ENCODE results near the gene PRDM16. TPM values are rescaled to one million over a fixed set of nuclear protein-coding genes. Genes with fewer than 3 reads are reported as not detected.

PRDM16 gene
- total and polyA plus RNA-seq, 2 of the 13 experiments (the other 11 are each of a cell fraction or from before 2014, with no cell fraction given), result 0.15 to 0.81 TPM

DNA sequence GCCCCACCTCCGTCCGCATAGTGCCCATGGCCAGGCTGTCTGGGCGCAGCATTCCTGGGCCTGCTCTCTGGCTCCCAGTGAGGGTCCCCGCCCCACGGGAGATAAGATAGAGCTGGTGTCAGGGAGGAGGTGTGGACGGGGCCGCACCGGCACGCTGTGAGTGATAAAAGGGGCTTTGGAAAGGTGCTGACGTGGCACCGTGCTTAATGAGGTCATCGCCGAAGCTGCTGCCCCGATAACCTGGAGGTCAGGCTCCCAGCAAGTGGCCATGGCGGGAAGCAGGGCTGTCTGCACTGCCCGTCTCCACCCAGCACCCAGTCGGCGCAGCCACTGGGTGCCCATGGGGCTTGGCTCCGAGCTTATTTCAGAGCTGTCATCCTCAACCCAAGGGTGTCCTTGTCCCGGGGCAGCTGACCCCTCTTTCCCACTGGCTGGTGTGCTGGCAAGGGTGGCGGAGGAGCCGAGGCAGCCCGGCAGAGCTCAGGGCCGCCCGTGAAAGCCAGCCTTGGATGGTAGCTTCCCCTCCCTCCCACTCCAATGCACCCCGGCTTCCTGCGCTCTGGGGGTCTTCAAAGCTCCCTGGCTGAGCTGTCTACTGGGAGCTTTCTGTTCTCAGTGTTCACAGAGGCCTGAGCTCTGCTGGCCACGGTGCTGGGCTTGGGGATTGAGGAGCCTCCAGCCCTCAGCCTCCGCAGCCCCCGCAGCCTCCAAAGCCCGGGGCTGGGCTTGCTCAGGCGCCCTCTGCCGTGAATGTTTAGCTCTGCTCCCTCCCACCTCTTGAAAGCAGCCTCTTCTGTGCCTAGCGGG lies 280.4 kb downstream of the PRDM16 start (continued):
- TF ChIP-seq HNF4G (IDR thresholded peaks at IDR 0.05; ENCODE audit: borderline replicate concordance, low read depth, low read length), result no peak
- 0 out of 2 replicates have a peak, but pooled peaks have one; percentile 29 for TF ChIP-seq HNF4G (CRISPR knock-in tag; IDR thresholded peaks at IDR 0.05; ENCODE audit: borderline replicate concordance, low read depth)
- no peak for TF ChIP-seq ZNF513 (CRISPR knock-in tag; conservative IDR thresholded peaks at IDR 0.05)
- TF ChIP-seq JUND (CRISPR knock-in tag; IDR thresholded peaks at IDR 0.05), result 0 out of 2 replicates have a peak, but pooled peaks have one; percentile 5
- TF ChIP-seq NR2F1 (CRISPR knock-in tag; IDR thresholded peaks at IDR 0.05), result no peak
- no peak for TF ChIP-seq JUN (CRISPR knock-in tag; IDR thresholded peaks at IDR 0.05)
- TF ChIP-seq TIGD3 (CRISPR knock-in tag; IDR thresholded peaks at IDR 0.05; ENCODE audit: borderline replicate concordance), result no peak
- TF ChIP-seq DMAP1 (CRISPR knock-in tag; IDR thresholded peaks at IDR 0.05), result no peak; the same call in 1 of the 2 replicates
- TF ChIP-seq, protein P1, sequence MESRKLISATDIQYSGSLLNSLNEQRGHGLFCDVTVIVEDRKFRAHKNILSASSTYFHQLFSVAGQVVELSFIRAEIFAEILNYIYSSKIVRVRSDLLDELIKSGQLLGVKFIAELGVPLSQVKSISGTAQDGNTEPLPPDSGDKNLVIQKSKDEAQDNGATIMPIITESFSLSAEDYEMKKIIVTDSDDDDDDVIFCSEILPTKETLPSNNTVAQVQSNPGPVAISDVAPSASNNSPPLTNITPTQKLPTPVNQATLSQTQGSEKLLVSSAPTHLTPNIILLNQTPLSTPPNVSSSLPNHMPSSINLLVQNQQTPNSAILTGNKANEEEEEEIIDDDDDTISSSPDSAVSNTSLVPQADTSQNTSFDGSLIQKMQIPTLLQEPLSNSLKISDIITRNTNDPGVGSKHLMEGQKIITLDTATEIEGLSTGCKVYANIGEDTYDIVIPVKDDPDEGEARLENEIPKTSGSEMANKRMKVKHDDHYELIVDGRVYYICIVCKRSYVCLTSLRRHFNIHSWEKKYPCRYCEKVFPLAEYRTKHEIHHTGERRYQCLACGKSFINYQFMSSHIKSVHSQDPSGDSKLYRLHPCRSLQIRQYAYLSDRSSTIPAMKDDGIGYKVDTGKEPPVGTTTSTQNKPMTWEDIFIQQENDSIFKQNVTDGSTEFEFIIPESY (CRISPR knock-in tag; IDR thresholded peaks at IDR 0.05), result peak; percentile 87
- TF ChIP-seq TARDBP (CRISPR knock-in tag; IDR thresholded peaks at IDR 0.05), result peak; percentile 75
- TF ChIP-seq PATZ1 (CRISPR knock-in tag; IDR thresholded peaks at IDR 0.05), result peak; percentile 82
- peak; percentile 19 for TF ChIP-seq ZNF781 (CRISPR knock-in tag; IDR thresholded peaks at IDR 0.05; ENCODE audit: borderline replicate concordance, not compliant biosample characterization)
- peak; percentile 73 for TF ChIP-seq STAG1 (CRISPR knock-in tag; IDR thresholded peaks at IDR 0.05)
- TF ChIP-seq BORCS8-MEF2B (CRISPR knock-in tag; IDR thresholded peaks at IDR 0.05), result 0 out of 2 replicates have a peak, but pooled peaks have one; percentile 41
- TF ChIP-seq SP140L (CRISPR knock-in tag; IDR thresholded peaks at IDR 0.05; ENCODE audit: borderline replicate concordance), result no peak
- TF ChIP-seq, protein P2, sequence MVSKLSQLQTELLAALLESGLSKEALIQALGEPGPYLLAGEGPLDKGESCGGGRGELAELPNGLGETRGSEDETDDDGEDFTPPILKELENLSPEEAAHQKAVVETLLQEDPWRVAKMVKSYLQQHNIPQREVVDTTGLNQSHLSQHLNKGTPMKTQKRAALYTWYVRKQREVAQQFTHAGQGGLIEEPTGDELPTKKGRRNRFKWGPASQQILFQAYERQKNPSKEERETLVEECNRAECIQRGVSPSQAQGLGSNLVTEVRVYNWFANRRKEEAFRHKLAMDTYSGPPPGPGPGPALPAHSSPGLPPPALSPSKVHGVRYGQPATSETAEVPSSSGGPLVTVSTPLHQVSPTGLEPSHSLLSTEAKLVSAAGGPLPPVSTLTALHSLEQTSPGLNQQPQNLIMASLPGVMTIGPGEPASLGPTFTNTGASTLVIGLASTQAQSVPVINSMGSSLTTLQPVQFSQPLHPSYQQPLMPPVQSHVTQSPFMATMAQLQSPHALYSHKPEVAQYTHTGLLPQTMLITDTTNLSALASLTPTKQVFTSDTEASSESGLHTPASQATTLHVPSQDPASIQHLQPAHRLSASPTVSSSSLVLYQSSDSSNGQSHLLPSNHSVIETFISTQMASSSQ (IDR thresholded peaks at IDR 0.05; ENCODE audit: low read depth), result no peak
- TF ChIP-seq, protein P2 (CRISPR knock-in tag; IDR thresholded peaks at IDR 0.05; ENCODE audit: borderline replicate concordance), result 0 out of 2 replicates have a peak, but pooled peaks have one; percentile 22
